IPS-11a (cell line): ENCODE measurements around the gene HIBADH.
"Not testable (repeated sequence)": the region's sequence is repeated elsewhere in the genome, so short reads cannot be mapped to it uniquely, and the experiment has no call there.

Source experiments
- H3K4me3 ChIP-seq: one replicate; pipeline ENCODE4 v1.5.1; 2013; ENCODE audit warnings: low read depth, low read length, control low read depth

The HIBADH gene

DNA sequence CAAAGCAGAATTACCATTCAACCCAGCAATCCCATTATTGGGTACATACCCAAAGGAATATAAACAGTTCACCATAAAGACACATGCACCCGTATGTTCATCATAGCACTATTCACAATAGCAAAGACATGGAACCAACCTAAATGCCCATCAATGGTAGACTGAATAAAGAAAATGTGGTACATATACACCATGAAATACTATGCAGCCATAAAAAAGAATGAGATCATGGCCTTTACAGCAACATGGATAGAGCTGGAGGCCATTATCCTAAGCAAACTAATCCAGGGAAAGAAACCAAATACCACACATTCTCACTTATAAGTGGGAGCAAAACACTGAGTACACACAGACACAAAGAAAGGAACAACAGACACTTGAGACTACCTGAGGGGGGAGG, 23.6 kb downstream of the HIBADH start:
- H3K4me3 ChIP-seq = not testable (repeated sequence)

DNA sequence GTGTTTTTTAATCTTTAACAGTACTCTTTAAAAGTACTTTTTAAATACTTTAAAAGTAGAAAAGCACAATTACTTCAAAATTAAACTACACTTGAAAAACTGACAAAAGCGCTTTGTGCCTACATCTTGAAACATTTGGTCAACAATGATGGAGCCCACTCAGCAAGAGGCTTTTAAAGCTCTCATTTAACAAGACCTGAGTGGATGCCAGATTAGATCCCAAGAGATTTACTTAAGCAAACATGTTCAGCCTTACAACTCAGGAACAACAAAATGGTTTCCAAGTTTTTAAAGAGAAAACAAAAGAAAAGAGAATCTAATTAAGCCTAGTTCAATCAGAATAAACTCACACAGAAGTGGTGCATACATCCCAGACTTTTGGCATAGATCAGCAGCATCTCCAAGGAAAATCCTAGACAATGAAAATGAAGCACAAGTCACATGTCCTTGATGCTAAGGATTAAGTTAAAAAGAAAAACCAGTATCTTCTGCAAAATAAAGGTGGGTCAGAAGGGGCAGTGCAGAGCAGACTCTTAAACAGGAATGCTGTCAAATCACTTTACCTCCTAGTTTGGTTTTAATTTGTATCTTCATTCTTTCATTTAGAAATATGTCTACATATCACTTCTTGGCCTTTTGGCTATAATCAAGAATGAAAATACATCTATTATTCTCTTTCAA, 26.2 kb downstream of the HIBADH start:
- H3K4me3 ChIP-seq = no peak overlapping the region

DNA sequence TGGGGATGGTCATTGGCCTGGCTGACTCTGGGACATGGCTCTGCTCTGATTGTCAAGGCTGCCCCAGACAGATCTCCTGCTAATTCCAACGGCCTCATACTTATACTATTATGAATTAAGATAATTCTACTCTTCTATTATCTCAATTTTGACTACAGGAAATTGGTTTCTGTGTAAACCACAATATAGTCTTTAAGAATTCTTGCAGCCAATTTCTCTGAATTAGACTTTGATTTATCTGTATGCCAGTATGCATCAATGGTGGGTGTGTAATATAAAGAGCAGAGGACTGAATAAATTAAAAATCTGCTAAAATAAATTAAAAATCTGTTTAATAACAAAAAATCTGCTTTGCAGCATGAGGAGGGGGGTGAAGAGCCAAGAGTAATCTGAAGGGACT, 27.0 kb downstream of the HIBADH start:
- H3K4me3 ChIP-seq = no peak overlapping the region

DNA sequence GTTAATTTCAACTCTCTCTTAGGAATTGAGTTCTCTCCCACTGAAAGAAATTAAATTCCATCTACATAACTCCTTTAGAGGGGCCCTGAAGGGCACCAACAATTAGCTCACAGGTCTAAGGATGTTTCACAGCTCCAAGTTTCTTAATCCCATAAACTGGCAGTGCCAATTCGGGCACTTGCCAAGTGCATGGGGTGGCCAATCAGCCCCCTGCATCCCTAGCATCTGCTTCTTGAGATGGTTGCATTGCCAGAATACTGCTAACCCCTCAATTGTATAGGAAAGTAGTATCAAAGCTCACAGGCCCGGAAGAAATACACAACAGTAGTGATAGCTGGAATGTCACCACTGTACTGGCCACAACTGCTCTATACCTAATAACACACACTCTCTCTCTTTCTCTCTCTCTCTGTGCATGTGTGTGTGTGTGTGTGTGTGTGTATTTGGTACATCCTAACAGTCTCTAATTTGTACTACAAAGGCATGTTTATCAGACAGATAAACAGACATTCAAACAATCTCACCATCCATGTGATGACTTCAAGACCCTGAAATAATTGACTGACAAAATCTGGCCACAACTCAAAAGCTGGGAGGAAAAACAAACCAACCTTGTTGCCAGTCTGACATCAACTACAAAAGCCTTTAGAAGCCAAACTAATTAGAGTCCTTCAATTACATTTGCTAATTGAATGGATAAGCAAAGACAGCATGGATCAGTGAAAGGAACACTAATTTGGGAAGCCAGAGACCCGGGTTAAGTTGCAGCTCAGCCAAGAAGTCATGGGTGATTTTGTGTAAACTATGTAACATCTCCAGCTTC, 27.8 kb downstream of the HIBADH start:
- no peak overlapping the region for H3K4me3 ChIP-seq

DNA sequence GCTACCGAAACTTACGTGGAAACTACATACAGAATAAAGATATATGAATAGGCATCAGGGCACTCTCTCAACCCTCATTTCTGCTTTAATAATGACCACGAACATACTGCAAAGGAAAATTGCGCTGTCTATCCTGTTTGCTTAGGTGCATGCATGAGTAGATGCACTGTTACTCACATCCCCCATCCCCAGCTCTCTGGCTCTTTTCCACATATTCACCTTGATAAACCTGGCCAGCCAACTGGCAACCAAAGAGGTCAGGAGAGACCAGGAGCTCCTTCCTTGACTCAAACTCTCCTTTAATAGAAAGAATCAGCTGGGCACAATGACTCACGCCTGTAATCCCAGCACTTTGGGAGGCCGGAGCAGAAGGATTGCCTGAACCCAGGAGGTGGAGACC, 29.6 kb downstream of the HIBADH start:
- H3K4me3 ChIP-seq = no peak overlapping the region

DNA sequence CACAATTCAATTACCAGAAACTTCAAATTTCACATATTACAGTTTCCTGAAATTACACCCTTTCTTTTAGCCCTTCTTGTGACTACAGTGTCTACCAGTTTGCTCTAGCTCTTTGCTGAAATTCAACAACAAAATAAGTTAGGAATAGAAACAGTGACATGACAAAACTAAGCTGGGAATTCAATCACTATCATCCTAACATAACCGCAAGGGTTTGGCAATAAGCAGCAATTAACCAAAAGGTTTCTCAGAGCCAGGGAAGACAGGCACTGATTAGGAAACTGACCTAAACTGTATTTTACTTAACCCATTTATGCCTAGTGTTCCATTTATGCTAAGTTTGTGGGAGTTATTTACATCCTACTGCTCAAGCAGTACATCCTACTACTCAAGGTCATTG, 31.3 kb downstream of the HIBADH start:
- no peak overlapping the region for H3K4me3 ChIP-seq

DNA sequence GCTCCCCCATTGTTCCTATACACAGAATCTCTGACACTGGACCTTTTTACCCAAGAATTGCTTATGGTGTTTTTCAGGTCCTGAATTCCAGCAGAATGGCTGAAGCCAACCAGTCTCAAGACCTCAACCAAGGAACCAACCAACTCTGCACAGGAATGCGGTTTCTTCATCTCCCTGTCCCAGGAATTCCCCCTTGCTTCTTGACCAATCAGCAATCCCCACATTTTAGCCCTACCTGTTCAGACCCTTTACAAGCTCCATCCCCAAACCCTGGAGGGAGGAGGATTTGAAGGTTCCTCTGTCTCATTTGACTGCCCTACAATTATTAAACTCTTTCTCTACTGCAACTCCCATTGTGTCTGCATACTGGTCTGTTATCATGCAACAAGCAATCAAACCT, 35.5 kb downstream of the HIBADH start:
- no peak overlapping the region for H3K4me3 ChIP-seq

DNA sequence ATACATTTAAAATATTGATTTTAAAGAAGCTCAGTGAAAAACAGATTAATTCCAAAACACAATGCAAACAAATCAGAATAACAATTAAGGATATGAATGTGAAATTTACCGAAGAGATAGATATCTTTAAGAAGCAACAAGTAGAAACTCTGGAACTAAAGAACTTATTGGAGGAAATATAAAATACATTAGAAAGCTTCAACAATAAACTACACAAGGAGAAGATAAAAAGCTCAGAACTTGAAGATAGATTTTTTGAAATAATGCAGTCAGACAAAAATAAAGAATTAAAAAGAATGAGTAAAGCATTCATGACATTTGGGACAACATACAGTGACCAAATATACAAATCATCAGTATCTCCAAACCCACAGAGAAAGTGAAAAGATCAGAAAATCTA, 43.2 kb downstream of the HIBADH start:
- H3K4me3 ChIP-seq = no peak overlapping the region

DNA sequence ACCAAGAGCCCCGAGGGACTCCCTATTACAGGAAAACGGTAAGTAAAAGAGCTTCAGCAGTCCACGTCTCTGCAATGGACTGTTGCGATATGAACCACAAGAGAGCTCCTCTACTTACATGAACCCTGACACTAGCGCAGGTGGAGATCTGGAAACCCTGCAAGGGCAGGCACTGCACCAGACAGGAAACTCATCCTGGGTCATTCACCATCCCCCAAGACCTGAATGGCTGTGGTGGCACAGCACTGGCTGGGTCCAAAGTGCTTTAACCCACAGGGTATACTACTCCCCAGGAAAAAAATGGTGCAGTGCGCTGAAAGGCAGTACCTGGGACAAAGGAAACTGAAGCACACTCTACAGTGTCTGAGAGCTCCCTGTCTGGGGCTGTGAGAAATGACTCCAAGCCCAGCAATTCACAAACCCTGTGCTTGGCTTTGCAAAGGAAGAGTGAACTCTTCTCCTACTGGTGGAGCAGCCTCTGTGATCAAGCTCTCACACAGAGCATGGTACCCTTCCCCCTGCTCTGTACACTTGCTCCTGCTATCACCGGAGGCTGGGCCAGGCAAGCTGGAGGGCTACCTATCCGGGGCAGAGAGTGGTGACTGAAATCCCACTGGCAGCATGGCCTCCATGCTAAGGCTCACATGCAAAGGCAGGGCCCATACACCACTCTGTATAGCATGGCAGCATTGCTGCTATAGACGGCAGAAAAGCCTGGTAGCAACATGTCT, 44.9 kb downstream of the HIBADH start:
- H3K4me3 ChIP-seq = no peak overlapping the region

DNA sequence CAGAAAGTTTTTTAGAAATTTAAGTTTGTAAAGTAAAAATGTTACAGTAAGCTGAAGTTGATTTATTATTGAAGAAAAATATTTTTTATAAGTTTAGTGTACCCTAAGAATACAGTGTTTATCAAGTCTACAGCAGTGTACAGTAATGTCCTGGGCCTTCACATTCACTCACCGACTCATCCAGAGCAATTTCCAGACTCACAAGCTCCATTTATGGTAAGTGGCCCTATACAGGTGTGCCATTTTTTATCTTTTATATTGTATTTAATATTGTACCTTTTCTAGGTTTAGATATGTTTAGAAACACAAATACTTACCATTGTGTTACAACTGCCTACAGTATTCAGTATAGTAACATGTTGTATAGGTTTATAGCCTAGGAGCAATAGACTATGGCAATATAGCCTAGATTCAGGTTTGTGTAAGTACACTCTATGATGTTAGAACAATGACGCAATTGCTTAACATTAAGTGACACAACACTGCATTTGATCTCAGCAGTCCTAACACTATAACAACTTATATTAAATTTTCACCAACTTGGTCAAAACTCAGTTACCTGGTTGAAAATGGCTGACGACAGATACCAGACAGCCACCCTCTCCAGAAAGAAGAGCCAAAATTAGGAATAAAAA, 45.7 kb downstream of the HIBADH start:
- no peak overlapping the region for H3K4me3 ChIP-seq

DNA sequence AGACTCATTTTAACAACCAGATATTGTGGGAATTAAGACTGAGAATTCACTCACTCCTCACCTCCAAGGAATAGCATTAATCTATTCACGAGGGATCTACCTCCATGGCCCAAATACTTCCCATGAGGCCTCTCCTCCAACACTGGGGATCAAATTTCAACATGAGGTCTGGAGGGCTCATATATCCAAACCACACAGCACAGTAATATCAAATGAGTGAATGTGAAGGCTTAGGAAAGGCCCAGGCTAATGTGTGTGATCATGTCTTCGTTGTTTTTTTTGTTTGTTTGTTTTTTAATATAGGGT, 46.5 kb downstream of the HIBADH start:
- H3K4me3 ChIP-seq = no peak overlapping the region

DNA sequence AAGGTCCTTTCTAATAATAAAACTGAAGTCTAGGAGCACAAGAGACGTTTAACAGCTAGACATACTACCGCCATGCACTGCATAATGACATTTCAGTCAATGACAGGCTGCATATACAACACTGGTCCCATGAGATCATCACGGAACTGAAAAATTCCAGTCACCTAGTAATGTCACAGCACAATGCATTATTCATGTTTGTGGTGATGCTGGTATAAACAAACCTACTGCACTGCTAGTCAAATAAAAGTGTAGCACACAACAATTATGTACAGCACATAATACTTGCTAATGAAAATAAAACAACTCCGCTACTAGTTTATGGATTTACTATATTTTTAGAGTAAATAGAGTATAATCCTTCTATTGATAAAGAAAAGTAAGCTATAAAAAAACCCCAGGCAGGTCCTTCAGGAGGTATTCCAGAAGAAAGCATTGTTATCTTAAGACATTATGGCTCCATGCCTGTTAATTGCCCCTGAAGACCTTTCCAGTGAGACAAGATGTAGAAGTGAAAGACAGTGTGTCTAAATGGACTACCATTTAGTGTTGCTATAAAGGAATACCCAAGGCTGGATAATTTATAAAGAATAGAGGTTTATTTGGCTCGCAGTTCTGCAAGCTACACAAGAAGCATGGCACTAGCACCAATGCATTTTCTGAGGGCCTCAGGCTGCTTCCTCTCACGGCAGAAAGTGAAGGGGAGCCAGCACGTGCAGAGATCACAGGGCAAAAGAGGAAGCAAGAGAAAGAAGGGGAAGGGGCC, 47.1 kb downstream of the HIBADH start:
- no peak overlapping the region for H3K4me3 ChIP-seq

DNA sequence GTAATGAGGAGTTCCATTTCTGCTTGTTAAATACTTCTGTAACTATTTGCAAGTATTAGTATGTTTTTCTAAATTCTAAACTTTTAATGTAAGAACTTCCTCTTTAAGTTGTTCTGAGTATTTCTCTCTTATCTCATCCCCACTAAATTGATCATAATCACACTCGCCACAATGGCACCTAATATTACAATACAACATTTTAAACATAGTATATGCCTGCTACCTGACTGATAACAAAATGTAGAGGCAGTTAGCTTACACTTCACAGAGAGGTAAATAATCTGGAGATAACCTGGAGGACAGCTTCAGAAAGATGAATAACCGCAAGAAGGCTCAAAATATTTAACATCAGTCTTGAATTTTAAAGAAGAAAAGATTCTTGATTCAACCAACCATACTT, 48.6 kb downstream of the HIBADH start:
- H3K4me3 ChIP-seq = no peak overlapping the region

DNA sequence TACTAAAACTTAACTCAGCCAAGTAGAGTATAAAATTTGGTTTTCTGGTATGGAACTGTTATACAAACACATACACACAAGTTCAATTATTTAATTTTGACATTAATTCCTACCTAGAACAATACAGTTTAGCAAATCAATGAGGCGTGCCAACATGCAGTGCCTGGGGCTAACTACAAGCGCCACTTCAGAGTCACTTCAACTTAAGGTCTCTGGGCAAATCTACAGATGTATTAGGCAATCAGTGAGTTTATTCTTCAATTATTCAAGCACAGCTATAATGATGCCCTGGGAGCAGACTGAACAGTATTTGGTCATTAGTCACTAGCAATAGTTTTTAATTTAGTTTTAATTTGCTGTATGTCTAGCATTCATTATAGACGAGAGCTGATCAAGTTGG, 51.6 kb downstream of the HIBADH start:
- H3K4me3 ChIP-seq = no peak overlapping the region

DNA sequence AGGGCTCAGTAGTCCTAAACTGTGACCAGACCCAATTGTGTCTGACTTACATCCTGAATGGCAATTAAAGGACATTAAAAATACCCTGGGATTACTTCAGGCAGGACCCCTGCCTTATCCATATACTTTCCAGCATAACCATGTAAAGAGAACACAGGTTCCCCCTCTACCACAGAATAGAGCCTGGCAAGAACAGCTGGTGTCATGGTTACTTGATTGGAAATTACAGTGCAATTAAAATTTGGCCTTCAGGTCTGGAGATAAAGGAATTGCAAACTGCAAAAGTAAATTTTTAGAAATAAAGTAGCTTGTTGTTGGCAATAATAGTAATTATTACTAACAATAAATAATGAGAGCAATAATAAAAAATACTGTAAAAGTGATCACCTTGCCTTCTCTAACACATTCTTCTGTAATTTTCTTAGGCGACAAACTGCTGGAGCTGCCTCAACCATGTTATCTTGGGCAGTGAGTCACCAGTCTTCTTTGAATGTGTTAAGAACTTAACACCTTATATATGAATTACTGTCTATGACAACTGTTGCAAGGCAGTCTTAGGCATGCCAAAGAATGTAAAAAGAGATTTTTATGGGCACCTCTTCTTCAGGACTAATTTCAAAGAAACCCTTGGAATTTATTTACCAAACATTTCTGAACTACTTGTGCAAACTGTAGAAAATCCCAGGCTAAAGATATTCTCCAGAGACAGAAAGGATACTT, 53.7 kb downstream of the HIBADH start:
- H3K4me3 ChIP-seq = no peak overlapping the region

DNA sequence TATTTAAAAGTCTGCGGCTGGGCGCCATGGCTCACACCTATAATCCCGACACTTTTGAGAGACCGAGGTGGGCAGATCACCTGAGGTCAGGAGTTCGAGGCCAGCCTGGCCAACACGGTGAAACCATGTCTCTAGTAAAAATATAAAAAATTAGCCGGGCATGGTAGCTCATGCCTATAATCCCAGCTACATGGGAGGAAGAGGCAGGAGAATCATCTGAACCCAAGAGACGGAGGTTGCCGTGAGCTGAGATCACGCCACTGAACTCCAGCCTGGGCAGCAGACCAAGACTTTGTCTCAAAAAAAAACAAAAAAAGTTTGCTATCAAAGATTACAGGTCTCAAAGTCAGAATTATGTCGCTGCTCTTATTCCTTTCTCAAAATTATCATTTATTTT, 55.5 kb downstream of the HIBADH start:
- no peak overlapping the region for H3K4me3 ChIP-seq

DNA sequence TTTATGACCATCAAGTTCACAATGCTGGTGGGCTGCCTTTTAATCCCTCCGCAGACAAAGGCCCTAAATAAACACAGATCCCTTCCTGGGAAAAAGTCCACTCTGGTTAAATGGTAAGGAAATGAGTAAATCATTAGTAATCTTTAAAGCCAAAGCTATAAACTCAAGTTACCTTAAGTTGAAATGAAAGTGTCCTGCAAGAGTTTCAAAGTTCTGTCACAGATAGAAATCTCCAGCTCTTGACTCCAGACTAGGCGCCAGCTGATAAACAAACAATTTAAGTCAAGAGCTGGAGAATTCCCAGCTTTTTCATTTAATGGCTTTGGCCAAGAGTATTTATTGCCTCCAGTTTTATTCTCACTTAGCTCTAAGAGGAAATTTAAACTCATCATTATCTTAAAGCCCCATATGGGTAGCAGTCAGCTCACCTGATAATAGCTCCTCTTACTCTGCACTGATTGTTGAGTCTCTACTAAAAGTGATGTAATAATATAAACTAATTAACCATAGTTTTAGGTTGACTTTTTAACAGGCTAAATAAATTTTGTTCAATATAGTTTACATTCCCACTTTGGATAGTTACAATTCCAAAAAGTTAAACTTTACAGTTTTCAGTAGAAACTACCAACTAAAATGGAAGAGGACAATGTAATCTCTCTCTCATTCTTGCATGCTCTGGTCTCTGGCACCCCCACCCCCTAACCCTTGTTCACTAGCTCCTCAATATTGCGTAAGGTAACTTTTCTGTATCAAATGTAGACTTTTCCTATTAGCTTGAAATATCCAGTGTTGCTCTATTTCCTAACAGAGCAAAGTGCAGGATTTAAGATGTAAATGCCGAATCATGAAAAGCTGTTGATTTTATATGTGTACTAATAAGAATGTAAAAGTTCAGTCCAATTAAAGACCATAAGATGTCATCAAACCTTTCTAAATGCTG, 56.1 kb downstream of the HIBADH start:
- H3K4me3 ChIP-seq = no peak overlapping the region

DNA sequence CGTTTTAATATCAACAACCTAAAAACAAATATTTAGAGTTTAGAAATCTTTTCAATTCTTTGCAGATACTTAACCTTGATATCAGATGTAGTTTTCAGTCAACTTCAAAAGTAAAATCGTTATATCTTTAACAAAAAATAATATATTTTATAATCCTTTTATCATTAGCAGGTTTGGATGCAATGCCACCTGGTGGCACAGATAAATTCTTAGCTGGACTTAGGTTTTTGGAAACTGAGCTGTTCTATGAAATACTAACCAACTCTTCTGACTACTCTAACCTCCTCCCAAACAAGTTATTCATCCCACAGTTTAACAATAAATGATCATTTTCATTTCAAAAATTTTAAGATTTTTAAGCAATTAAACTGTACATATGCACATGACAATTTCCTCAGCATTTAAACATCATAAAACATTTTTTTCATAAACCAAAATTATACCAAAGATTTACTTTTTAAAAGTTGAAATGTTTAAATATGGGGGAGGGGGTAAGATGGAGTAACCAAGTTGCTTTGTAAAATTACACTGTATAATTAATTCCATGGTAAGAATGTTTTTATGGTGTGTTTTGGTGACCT, 56.9 kb downstream of the HIBADH start:
- no peak overlapping the region for H3K4me3 ChIP-seq

DNA sequence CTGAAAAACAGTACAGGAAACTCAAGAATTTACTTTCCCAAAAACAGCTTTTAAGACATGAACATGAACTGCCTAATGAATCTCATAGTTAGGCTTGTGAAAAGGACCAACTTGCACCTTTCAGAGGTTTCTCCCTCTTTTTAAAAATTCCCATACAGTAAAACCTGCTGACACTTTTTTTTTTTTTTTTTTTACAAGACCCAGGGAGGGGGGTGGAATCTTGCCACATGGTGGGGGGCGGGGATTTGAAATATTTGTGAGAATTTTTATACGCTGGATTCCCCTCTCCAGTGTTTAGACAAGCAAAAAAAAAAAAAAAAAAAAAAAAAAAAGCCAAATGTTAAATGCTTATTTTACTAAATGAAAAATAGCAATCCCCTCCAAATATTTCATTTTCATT, 57.4 kb downstream of the HIBADH start:
- no peak overlapping the region for H3K4me3 ChIP-seq
